ENCODE data around the gene RALGAPA1. TPM values are rescaled to one million over a fixed set of nuclear protein-coding genes. Genes with fewer than 3 reads are reported as not detected.
A peak's percentile ranks its signal among the peaks of the same experiment; 100 is the strongest.
"Not testable (repeated sequence)": the region's sequence is repeated elsewhere in the genome, so short reads cannot be mapped to it uniquely, and the experiment has no call there.

The RALGAPA1 gene
- 10 to 100 TPM; 37.3 to 44.2 (median 41.9) TPM for total RNA-seq

- ATAC-seq (peak; percentile 97 to 98), DNase-seq (peak; percentile 93)
- H3K4me1 Mint-ChIP-seq (ENCODE audit: low read depth) = peaks cover 23% of the 10 kb centered on the region
- not testable (repeated sequence) for H3K9me3 Mint-ChIP-seq; H3K36me3 Mint-ChIP-seq (ENCODE audit: insufficient read depth); H3K27me3 Mint-ChIP-seq (ENCODE audit: low read depth)
- H3K4me3 Mint-ChIP-seq = peak within 1 kb of the TSS; percentile 99
Measured at GRCh38 chr14:35808638-35809563, at the start of gene RALGAPA1. TSS of gene RALGAPA1 (minus strand) at chr14:35809295. CDS start at chr14:35808835, 460 bp downstream.

- no peaks in the 10 kb centered on the region for H3K4me1 Mint-ChIP-seq (ENCODE audit: low read depth)
- DNase-seq (no peak), ATAC-seq (no peak)
- no peaks in the 10 kb centered on the region for H3K9me3 Mint-ChIP-seq
- no peaks in the 10 kb centered on the region for H3K27me3 Mint-ChIP-seq (ENCODE audit: low read depth)
- no peak overlapping the region for H3K4me3 Mint-ChIP-seq
- H3K36me3 Mint-ChIP-seq (ENCODE audit: insufficient read depth) = peaks cover 40% of the 10 kb centered on the region
Measured at GRCh38 chr14:35858521-35859209, 49.6 kb upstream of the RALGAPA1 start.

- ATAC-seq (no peak), DNase-seq (no peak)
- Mint-ChIP-seq H3K27me3 (ENCODE audit: low read depth) (no peaks in the 10 kb centered on the region), H3K36me3 (ENCODE audit: insufficient read depth) (peaks cover 31% of the 10 kb centered on the region), H3K9me3 (no peaks in the 10 kb centered on the region), H3K4me3 (no peak overlapping the region), H3K4me1 (ENCODE audit: low read depth) (no peaks in the 10 kb centered on the region)
Measured at GRCh38 chr14:35855876-35856481, 46.9 kb upstream of the RALGAPA1 start.

GRCh38 chr14:35854696-35855270 is 45.7 kb upstream of the RALGAPA1 start:
- H3K4me3 Mint-ChIP-seq = no peak overlapping the region
- no peak for DNase-seq
- no peaks in the 10 kb centered on the region for H3K9me3 Mint-ChIP-seq
- H3K27me3 Mint-ChIP-seq (ENCODE audit: low read depth) = no peaks in the 10 kb centered on the region
- no peaks in the 10 kb centered on the region for H3K4me1 Mint-ChIP-seq (ENCODE audit: low read depth)
- H3K36me3 Mint-ChIP-seq (ENCODE audit: insufficient read depth) = peaks cover 39% of the 10 kb centered on the region
- no peak for ATAC-seq

GRCh38 chr14:35853225-35853624 is 44.1 kb upstream of the RALGAPA1 start:
- DNase-seq = no peak

GRCh38 chr14:35851823-35852222 is 42.7 kb upstream of the RALGAPA1 start:
- ATAC-seq (no peak), DNase-seq (no peak)
- H3K9me3 Mint-ChIP-seq = no peaks in the 10 kb centered on the region
- H3K36me3 Mint-ChIP-seq (ENCODE audit: insufficient read depth) = peaks cover 45% of the 10 kb centered on the region
- peaks cover 2% of the 10 kb centered on the region for H3K4me1 Mint-ChIP-seq (ENCODE audit: low read depth)
- no peaks in the 10 kb centered on the region for H3K27me3 Mint-ChIP-seq (ENCODE audit: low read depth)
- no peak overlapping the region for H3K4me3 Mint-ChIP-seq

More at GRCh38 chr14:35853225-35853624, 44.1 kb upstream of the RALGAPA1 start:
- H3K9me3 Mint-ChIP-seq = no peaks in the 10 kb centered on the region
- H3K4me3 Mint-ChIP-seq = no peak overlapping the region
- peaks cover 2% of the 10 kb centered on the region for H3K4me1 Mint-ChIP-seq (ENCODE audit: low read depth)
- ATAC-seq = no peak
- peaks cover 45% of the 10 kb centered on the region for H3K36me3 Mint-ChIP-seq (ENCODE audit: insufficient read depth)
- no peaks in the 10 kb centered on the region for H3K27me3 Mint-ChIP-seq (ENCODE audit: low read depth)

- H3K4me1 Mint-ChIP-seq (ENCODE audit: low read depth) = peaks cover 6% of the 10 kb centered on the region
- no peak for ATAC-seq
- H3K36me3 Mint-ChIP-seq (ENCODE audit: insufficient read depth) = peaks cover 52% of the 10 kb centered on the region
- DNase-seq = no peak
- no peak overlapping the region for H3K4me3 Mint-ChIP-seq
- H3K9me3 Mint-ChIP-seq = no peaks in the 10 kb centered on the region
- no peaks in the 10 kb centered on the region for H3K27me3 Mint-ChIP-seq (ENCODE audit: low read depth)
Measured at GRCh38 chr14:35849122-35849521, 40.0 kb upstream of the RALGAPA1 start.

- Mint-ChIP-seq H3K4me1 (ENCODE audit: low read depth) (peaks cover 6% of the 10 kb centered on the region), H3K36me3 (ENCODE audit: insufficient read depth) (peaks cover 60% of the 10 kb centered on the region), H3K9me3 (peaks cover 4% of the 10 kb centered on the region), H3K4me3 (no peak overlapping the region), H3K27me3 (ENCODE audit: low read depth) (no peaks in the 10 kb centered on the region)
- DNase-seq (no peak), ATAC-seq (no peak)
Measured at GRCh38 chr14:35847636-35848035, 38.5 kb upstream of the RALGAPA1 start.

GRCh38 chr14:35844494-35844893 is 35.4 kb upstream of the RALGAPA1 start:
- ATAC-seq = no peak
- peaks cover 28% of the 10 kb centered on the region for H3K9me3 Mint-ChIP-seq
- H3K36me3 Mint-ChIP-seq (ENCODE audit: insufficient read depth) = peaks cover 67% of the 10 kb centered on the region
- H3K27me3 Mint-ChIP-seq (ENCODE audit: low read depth) = no peaks in the 10 kb centered on the region
- no peak overlapping the region for H3K4me3 Mint-ChIP-seq
- peaks cover 6% of the 10 kb centered on the region for H3K4me1 Mint-ChIP-seq (ENCODE audit: low read depth)
- no peak for DNase-seq

- not testable (repeated sequence) for H3K27me3 Mint-ChIP-seq (ENCODE audit: low read depth); DNase-seq; H3K4me3 Mint-ChIP-seq; H3K4me1 Mint-ChIP-seq (ENCODE audit: low read depth); ATAC-seq
- Mint-ChIP-seq H3K9me3 (peaks cover 31% of the 10 kb centered on the region), H3K36me3 (ENCODE audit: insufficient read depth) (peaks cover 68% of the 10 kb centered on the region)
Measured at GRCh38 chr14:35842245-35842644, 33.1 kb upstream of the RALGAPA1 start.

- not testable (repeated sequence) for DNase-seq; ATAC-seq; H3K4me1 Mint-ChIP-seq (ENCODE audit: low read depth); H3K27me3 Mint-ChIP-seq (ENCODE audit: low read depth); H3K4me3 Mint-ChIP-seq
- Mint-ChIP-seq H3K36me3 (ENCODE audit: insufficient read depth) (peaks cover 70% of the 10 kb centered on the region), H3K9me3 (peaks cover 31% of the 10 kb centered on the region)
Measured at GRCh38 chr14:35841704-35842103, 32.6 kb upstream of the RALGAPA1 start.

GRCh38 chr14:35835208-35835982 is 26.3 kb upstream of the RALGAPA1 start:
- Mint-ChIP-seq H3K4me3 (no peak overlapping the region), H3K27me3 (ENCODE audit: low read depth) (no peaks in the 10 kb centered on the region), H3K9me3 (peaks cover 10% of the 10 kb centered on the region), H3K4me1 (ENCODE audit: low read depth) (no peaks in the 10 kb centered on the region), H3K36me3 (ENCODE audit: insufficient read depth) (peaks cover 38% of the 10 kb centered on the region)
- no peak for ATAC-seq
- no peak for DNase-seq

- no peak overlapping the region for H3K4me3 Mint-ChIP-seq
- ATAC-seq (no peak), DNase-seq (no peak)
- H3K27me3 Mint-ChIP-seq (ENCODE audit: low read depth) = no peaks in the 10 kb centered on the region
- H3K4me1 Mint-ChIP-seq (ENCODE audit: low read depth) = peaks cover 20% of the 10 kb centered on the region
- peaks cover 4% of the 10 kb centered on the region for H3K36me3 Mint-ChIP-seq (ENCODE audit: insufficient read depth)
- no peaks in the 10 kb centered on the region for H3K9me3 Mint-ChIP-seq
Measured at GRCh38 chr14:35829449-35829848, 20.4 kb upstream of the RALGAPA1 start.
